HG03097 (cell line): Measurements from ENCODE around the gene CCDC97.
"Not testable (repeated sequence)": the region's sequence is repeated elsewhere in the genome, so short reads cannot be mapped to it uniquely, and the experiment has no call there.

Experiments used
- ATAC-seq: cut with Tn5 transposase; IDR thresholded peaks from one replicate; pipeline ENCODE4 v1.9.1; 2021; ENCODE audit not compliant: unreplicated experiment, low FRiP score

Gene CCDC97

DNA sequence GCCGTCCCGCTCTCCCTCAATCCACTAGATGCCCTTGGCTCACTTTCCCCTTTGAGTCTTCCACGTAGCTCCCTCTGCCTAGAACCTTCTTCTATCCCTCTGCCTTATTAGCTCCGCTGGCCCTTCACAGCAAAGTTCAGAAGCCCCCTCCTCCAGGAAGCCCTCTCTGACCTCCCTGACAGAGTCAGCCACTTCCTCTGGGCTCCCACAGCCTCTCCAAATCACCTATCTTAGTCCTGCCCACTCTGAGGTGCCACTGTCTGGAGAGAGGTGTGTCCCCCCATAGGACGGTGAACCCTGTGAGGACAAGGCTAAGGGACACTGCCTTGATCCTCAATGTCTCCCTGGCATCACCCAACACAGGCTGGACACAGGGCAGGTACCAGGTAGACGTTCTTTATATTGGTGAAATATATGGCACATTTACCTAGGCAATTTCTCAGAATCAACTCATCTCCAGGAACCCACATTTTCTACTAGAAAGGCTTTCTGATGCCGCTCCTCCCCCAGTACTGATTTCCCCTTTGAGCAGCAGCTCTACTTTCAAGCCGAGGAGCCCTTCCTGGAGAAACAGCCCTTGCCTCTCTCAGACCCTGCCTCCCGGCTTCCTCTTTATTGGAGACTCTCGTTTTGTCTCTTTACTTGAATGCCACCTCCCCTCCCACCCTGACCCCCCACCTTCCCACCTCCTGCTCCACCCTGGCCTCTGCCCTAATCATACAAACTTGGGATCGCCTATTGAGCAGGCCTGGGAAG, 47.2 kb downstream of the CCDC97 start:
- ATAC-seq, result no peak

DNA sequence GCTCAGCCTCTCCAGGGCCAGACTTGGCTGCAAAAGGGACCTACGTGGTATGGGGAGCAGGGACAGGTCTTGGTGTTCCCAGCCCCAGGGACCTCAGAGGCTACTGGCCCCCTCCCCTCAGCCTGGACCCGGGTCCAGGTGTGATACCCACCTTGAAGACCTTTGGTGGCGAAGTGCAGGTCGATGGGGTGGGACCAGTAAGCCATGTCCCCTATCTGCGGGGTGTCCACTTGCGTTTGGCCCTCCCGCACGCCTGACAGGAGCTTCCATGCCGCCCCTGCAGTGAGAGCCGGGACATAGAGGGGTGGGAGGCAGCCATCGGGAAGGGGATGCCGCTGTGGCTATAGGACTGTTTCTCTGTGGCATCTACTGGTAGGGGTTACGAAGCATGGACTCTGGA, 47.8 kb downstream of the CCDC97 start:
- ATAC-seq, result no peak

DNA sequence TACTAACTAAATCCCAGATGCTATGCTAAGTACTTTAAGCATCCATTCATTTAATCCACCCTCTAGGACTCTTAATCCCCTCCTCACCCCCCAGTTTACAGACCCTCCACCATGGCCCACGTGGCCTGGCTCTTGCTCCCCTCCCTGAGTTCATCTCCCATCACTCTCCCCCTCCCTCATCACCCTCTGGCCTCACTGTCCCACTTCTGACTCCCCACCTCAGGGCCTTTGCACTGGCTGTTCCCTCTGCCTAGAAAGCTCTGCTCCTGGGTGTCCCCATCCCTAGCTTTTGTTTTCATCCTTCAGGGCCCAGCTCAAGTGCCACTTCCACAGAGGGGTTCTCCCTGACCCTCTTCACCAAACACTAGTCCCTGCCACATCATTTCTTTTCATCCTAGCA, 49.8 kb downstream of the CCDC97 start:
- no peak for ATAC-seq

DNA sequence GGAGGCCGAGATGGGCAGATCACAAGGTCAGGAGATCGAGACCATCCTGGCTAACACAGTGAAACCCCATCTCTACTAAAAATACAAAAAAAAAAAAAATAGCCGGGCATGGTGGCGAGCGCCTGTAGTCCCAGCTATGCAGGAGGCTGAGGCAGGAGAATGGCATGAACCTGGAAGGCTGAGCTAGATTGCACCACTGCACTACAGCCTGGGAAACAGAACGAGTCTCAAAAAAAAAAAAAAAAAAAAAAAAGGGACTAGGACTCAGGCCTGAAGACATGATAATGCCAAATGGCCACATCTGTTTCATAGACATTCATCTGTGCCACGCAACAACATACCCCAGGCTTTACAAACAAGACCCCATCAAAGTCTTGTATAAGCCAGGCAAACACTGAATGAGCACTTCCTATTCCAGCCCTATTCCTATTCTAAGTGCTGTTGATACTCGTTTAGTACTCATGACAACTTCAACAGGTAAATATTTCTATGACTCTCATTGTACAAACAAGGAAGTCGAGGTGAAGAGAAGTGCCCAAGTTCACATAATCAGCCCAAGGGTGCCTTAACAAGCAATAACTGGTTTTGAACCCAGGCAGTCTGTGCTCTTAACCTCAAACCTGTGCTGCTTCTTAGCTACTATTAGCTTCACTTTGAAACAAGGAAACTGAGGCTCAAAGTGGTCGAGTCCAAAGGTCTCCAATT, 52.3 kb downstream of the CCDC97 start:
- ATAC-seq, result no peak

DNA sequence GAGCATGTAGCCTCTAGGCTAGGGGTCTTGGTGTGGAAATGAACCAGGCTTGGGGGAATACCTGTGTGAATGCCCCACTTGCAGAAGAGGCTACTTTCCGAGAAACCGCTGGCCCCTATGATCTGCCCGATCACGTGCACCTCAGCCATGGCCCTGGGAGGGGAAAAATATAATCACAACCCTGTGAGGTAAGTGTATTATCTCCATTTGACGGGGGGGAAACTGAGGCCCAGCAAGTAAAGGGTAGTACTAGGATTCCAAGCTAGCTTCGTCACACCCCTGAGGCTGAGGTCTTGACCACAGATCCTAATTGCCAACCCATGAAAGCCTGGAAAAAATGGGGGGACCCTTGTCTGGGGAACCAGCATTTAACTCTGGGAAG, 53.4 kb downstream of the CCDC97 start:
- ATAC-seq, result peak; percentile 3

DNA sequence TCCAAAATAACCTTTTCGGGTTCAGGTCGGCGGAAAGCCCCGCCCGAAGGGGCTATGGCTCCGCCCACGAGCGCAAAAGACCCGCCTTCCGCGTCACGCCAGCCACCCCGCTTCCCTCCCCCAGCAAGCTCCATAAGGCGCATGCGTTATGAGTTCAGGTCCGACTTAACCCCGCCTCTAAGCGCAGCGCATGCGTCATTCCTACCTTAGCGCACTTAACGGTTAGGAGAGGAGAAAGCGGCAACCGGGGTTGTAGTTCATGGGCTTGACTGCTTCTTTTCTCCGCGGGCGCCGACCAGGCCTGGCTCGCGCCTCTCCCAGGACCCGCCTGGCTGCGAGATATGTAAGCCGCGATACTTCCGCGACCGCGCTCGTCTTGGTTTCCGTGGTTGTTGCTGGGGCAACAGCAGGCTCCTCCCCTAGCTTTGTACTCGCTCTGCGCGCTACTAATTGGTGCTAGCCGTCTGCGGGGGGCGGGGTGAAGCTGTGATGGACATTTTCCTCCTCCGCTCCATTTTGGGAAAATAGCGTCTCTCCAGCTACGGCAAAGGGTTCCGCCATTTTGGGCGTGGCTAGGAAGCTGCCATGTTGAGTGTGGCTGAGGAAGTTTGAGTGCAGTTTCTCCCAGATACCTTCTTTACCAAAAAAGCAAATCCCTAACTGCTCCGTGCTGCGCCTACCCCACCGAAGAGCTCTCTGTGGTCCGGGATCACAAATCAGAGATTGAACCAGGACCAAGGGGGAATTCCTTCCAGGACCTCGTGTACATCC, 54.0 kb downstream of the CCDC97 start, which contains the start of gene B9D2:
B9D2 (minus strand) TSS at position 397 of the 771 bp plus-strand sequence. CDS start 630 bp downstream, outside the sequence.
- peak; percentile 81 for ATAC-seq

DNA sequence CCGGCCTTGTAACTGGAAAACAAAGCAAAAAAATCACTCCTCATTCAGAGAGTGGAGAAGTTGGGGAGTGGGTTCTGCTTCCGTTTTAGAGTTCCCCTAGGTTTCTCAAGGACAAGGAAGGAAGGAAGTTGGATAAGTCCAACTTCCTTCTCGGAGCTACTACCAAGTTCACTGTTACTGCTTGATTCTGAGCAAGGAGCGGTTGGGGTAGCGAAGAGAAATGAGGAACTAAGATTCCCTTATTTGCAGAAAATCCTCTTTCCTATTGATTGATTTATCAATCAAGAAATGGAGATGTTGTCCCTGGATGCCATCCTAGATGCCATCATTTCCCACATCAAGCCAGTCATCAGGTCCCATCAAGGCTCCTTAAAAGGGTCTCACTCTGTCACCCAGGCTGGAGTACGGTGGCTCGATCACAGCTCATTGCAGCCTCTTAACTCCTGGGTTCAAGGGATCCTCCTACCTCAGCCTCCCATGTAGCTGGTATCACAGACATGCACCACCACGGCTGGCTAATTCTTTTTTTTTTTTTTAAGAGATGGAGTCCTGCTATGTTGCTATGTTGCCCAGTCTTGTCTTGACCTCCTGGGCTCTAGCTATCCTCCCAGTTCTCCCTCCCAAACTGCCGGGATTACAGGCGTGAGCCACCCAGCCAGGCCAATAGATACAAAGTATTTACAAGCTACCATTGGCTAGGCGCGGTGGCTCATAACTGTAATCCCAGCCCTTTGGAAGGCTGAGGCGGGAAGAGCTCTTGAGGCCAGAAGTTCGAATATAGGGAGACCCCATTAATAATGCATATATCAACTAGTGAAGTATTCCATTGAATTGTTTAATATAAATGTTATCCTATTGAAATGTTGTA, 54.8 kb downstream of the CCDC97 start:
- ATAC-seq, result no peak

DNA sequence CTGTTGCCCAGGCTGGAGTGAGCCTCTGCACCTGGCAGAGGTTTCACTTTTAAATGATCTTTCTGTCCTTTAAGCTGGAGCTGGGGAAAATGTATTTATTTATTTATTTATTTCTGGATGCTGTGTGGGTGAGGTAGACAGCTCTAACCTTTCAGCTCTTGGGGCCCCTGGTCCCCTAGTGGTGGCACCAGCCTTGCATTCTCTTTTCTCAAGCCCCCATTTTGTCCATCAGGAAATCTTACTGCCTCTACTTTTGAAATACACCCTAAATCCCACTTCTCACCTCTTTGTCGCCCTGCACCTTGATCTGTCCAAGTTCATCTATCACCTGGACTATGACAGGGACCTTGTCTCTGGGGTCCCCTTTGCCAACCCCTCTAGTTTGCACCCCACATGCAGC, 56.1 kb downstream of the CCDC97 start:
- no peak for ATAC-seq

DNA sequence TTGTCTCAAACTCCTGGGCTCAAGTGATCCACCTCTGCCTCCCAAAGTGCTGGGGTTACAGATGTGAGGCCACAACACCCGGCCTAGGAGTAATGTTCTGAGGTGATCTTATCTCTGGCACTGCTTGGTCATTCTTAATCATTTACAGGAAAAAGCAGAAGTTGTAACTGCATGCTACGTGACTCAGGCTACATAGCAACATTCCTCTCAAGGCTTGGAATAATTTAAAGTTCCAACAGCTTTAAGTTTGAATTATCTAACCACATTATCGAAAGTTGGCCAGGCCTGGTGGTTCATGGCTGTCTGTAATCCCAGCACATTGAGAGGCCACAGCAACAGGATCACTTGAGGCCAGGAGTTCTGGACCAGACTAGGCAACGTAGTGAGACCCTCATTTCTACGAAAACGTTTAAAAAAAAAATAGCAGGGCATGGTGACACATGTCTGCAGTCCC, 57.9 kb downstream of the CCDC97 start:
- ATAC-seq, result no peak

DNA sequence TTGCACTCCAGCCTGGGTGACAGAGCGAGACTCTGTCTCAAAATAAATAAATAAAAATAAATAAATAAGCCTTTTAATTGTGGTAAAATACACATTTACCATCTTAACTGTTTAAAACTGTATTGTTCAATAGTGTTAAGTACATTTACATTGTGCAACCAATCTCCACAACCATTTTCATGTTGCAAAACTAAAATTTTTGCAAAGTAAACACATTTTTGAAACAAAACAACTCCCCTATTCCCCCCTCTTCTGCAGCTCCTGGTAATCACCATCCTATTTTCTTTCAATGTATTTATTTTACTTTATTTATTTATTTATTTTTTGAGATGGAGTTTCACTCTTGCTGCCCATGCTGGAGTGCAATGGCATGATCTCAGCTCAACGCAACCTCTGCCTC, 59.8 kb downstream of the CCDC97 start:
- no peak for ATAC-seq

DNA sequence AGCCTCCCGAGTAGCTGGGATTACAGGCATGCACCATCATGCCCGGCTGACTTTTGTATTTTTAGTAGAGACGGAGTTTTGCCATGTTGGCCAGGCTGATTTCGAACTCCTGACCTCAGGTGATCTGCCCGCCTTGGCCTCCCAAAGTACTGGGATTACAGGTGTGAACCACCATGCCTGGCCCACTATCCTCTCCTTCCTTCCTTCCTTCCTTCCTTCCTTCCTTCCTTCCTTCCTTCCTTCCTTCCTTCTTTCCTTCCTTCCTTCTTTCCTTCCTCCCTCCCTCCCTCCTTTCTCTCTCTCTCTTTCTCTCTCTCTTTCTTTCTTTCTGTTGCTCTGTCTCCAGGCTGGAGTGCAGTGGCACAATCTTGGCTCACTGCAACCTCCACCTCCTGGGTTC, 61.1 kb downstream of the CCDC97 start:
- ATAC-seq, result not testable (repeated sequence)

DNA sequence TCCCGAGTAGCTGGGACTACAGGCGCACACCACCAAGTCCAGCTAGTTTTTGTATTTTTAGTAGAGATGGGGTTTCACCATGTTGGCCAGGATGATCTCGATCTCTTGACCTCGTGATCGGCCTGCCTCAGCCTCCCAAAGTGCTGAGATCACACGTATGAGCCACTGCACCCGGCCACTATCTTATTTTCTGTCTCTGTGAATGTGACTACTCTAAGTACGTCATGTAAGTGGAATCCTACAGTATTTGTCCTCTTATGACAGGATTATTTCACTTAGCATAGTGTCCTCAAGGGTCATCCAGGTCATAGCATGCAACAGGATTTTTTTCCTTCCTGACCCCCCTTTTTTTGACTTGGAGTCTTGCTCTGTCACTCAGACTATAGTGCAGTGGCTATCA, 61.6 kb downstream of the CCDC97 start:
- ATAC-seq, result no peak

DNA sequence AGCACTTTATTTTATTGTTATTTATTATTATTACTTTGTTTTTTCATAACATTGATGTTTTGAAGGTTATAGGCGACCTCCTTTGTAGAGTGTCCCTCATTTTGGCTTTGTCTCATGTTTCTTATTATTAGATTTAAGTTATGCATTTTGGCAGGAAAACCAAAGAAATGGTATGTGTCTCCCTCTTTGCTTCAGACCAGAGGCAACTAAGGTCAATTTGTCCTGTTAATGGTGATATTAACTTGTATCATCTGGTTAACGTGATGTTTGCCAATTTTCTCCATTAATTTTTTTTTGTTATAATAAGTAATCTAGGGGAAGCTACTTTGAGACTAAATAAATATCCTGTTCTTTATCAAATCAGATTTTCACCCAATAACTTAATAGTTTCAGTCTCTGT, 62.5 kb downstream of the CCDC97 start:
- ATAC-seq, result no peak

DNA sequence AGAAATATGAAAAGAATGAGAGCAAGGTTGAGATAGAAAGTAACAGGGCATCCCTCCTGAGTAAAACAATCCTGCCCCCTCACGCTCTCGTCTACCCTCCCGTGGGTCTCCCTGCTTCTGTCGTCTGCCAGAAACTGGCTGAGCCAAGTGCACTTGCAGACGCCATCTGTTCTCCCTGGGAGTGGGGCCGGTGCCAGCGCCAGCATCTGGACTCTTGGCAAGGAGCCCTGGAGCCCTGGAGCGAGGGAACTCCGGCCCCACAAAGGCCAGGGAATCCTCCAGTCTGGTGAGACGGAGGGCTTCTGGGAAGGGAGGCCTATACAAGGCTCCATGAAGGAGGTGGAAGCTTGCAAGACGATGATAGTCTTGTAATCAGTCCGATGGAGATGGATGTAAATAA, 64.0 kb downstream of the CCDC97 start:
- ATAC-seq, result no peak
